B cell (primary cell): Measurements from ENCODE around the gene CGNL1. TPM values are rescaled to one million over a fixed set of nuclear protein-coding genes. Genes with fewer than 3 reads are reported as not detected.

ENCODE experiments used
- ATAC-seq: fragments of 200-7000 bp; cut with Tn5 transposase; one replicate; pipeline ENCODE4 v1.10.0; 2021; ENCODE audit warnings: low read depth, mild to moderate bottlenecking, moderate number of reproducible peaks, moderate library complexity
- CTCF ChIA-PET: fragments of 350-600 bp; sonication (Branson Sonifier 250); formaldehyde crosslinking; loops from one replicate; lab custom pipeline; 2021; ENCODE audit warnings: antibody characterized with exemption, inconsistent platforms; lab: Charles Lee
- POLR2A ChIA-PET: fragments of 350-600 bp; sonication (Branson Sonifier 250); formaldehyde crosslinking; loops from one replicate; lab custom pipeline; 2021; ENCODE audit warnings: antibody characterized with exemption; lab: Charles Lee
- DNase-seq: peaks from one replicate; pipeline ENCODE4 v3.0.0; 2013
- H2AFZ ChIP-seq: 2 replicates; pipeline ENCODE4 v1.6.1; 2012; ENCODE audit warnings: mild to moderate bottlenecking, low read depth, low read length; ENCODE audit not compliant: insufficient read depth, poor library complexity, severe bottlenecking
- H3K27ac ChIP-seq, 2 donors: 1 replicate in 1 of 2; 2 replicates in 1 of 2; pipeline ENCODE4 v1.5.1; 2012 to 2013; ENCODE audit warnings: low read length in 2 of 2, mild to moderate bottlenecking in 2 of 2, moderate library complexity in 1 of 2
- H3K27me3 ChIP-seq, 4 experiments: fragments of 200-600 bp in 1 of 4; sonication (generic) in 1 of 4; replicated peaks in 1 of 4; 1 replicate in 2 of 4; 2 replicates in 2 of 4; pipeline versions ENCODE4 v1.6.1 to v1.7.0; 2013 to 2016; ENCODE audit warnings: low read length in 3 of 4, mild to moderate bottlenecking in 2 of 4, mixed read lengths in 1 of 4, moderate library complexity in 1 of 4; ENCODE audit not compliant: insufficient read depth in 4 of 4, control insufficient read depth in 3 of 4; ENCODE audit errors: control extremely low read depth in 1 of 4
- H3K36me3 ChIP-seq, 2 experiments: replicated peaks in 1 of 2; 1 replicate in 1 of 2; 2 replicates in 1 of 2; pipeline versions ENCODE4 v1.6.1 to v1.7.1; 2013; ENCODE audit warnings: low read length in 1 of 2; ENCODE audit not compliant: insufficient read depth in 2 of 2, control insufficient read depth in 1 of 2; ENCODE audit errors: control extremely low read depth in 1 of 2, extremely low read depth in 1 of 2
- H3K4me1 ChIP-seq, 2 donors: fragments of 200-600 bp in 1 of 2; sonication (generic) in 1 of 2; 1 replicate in 1 of 2; 2 replicates in 1 of 2; pipeline versions ENCODE4 v1.5.1 to v1.6.1; 2013 to 2017; ENCODE audit warnings: low read length in 2 of 2; ENCODE audit not compliant: control insufficient read depth in 2 of 2, insufficient read depth in 2 of 2
- H3K4me2 ChIP-seq: replicated peaks from 2 replicates; pipeline ENCODE3; 2012; ENCODE audit warnings: mild to moderate bottlenecking, low read depth, low read length; ENCODE audit not compliant: poor library complexity, severe bottlenecking
- H3K4me3 ChIP-seq, 5 experiments: fragments of 200-600 bp in 1 of 5; sonication (generic) in 1 of 5; 1 replicate in 3 of 5; 2 replicates in 2 of 5; pipeline versions ENCODE4 v1.5.1 to v1.7.0; 2011 to 2016; ENCODE audit warnings: low read length in 4 of 5, mild to moderate bottlenecking in 4 of 5, low read depth in 2 of 5, control low read depth in 1 of 5, moderate library complexity in 1 of 5; ENCODE audit not compliant: insufficient read depth in 1 of 5; ENCODE audit errors: control extremely low read depth in 1 of 5, extremely low read depth in 1 of 5
- H3K79me2 ChIP-seq: fragments of 200-600 bp; sonication (generic); one replicate; pipeline ENCODE4 v1.6.0; 2016; ENCODE audit warnings: low read length; ENCODE audit not compliant: control insufficient read depth, insufficient read depth
- H3K9ac ChIP-seq: fragments of 200-600 bp; sonication (generic); 2 replicates; pipeline ENCODE4 v1.6.1; 2017; ENCODE audit warnings: mild to moderate bottlenecking, low read length, moderate library complexity
- H3K9me3 ChIP-seq, 3 donors: one replicate each; pipeline versions ENCODE4 v1.6.1 to v1.7.1; 2013; ENCODE audit warnings: low read length in 2 of 3; ENCODE audit not compliant: control insufficient read depth in 2 of 3, insufficient read depth in 1 of 3; ENCODE audit errors: control extremely low read depth in 1 of 3
- H4K20me1 ChIP-seq: 2 replicates; pipeline ENCODE4 v1.6.0; 2012; ENCODE audit warnings: mild to moderate bottlenecking, low read length; ENCODE audit not compliant: insufficient read depth, control insufficient read depth, poor library complexity, severe bottlenecking
- H3K27ac Mint-ChIP-seq: one replicate; pipeline ENCODE4 v1.8.0; 2021; ENCODE audit warnings: mixed read lengths
- H3K27me3 Mint-ChIP-seq: one replicate; pipeline ENCODE4 v1.8.0; 2021; ENCODE audit warnings: mixed read lengths
- H3K4me1 Mint-ChIP-seq: one replicate; pipeline ENCODE4 v1.8.0; 2021; ENCODE audit warnings: mixed read lengths
- H3K4me3 Mint-ChIP-seq: one replicate; pipeline ENCODE4 v1.8.0; 2021; ENCODE audit warnings: mixed read lengths
- H3K9me3 Mint-ChIP-seq: one replicate; pipeline ENCODE4 v1.8.0; 2022; ENCODE audit warnings: mixed read lengths; ENCODE audit not compliant: insufficient read depth
- CTCF ChIP-seq: fragments of 200-600 bp; IDR thresholded peaks from one replicate; pipeline ENCODE4 v1.8.0; 2022; ENCODE audit warnings: antibody characterized with exemption, mild to moderate bottlenecking
- EZH2 ChIP-seq: IDR thresholded peaks from 2 replicates; pipeline ENCODE4 v1.6.1; 2012; ENCODE audit warnings: borderline replicate concordance, low read depth, mild to moderate bottlenecking, moderate library complexity, low read length; ENCODE audit not compliant: insufficient read depth, poor library complexity, severe bottlenecking
- WGBS: methylation state at CpG from one replicate; pipeline ENCODE4 v1.1.5; 2013; ENCODE audit warnings: missing lambda C conversion rate; ENCODE audit not compliant: insufficient coverage; 5-methylcytosine and 5-hydroxymethylcytosine counted together
- intact Hi-C: fragments of 100-400 bp; cut with micrococcal nuclease; formaldehyde crosslinking; loops from one replicate; pipeline ENCODE4 v1.10.0; 2022
- polyA plus RNA-seq: library from polyadenylated mRNA; depleted of rRNA; stranded (reverse); fragments of >200 nt; gene quantifications from 2 replicates; pipeline ENCODE4 v1.2.3, GENCODE V29; 2012
- total RNA-seq, 2 donors: library from RNA; stranded (reverse); fragments of 120-200 nt in 1 of 2; gene quantifications; 1 replicate in 1 of 2; 2 replicates in 1 of 2; pipeline versions ENCODE4 v1.2.3 to v1.2.4, GENCODE V29; 2013 to 2022

Gene CGNL1
- total and polyA plus RNA-seq, 2 donors (not counting 1 experiment from before 2014, with no cell fraction given) = 0.03 to 0.12 TPM

GRCh38 chr15:57494581-57494980 is 118.3 kb downstream of the CGNL1 start:
- Histone ChIP-seq H2AFZ (no peak overlapping the region), H4K20me1 (no peaks in the 10 kb centered on the region), H3K9ac (no peak overlapping the region), H3K9me3 (peaks cover 0 to 3% (median 0%) of the 10 kb centered on the region in 3 donors), H3K4me1 (peaks cover 11 to 14% of the 10 kb centered on the region in 2 donors), H3K4me3 (no peak overlapping the region), H3K27ac (no peak overlapping the region), H3K36me3 (no peaks in the 10 kb centered on the region), H3K4me2 (no peak overlapping the region), H3K79me2 (no peaks in the 10 kb centered on the region), H3K27me3 (no peaks in the 10 kb centered on the region)
- WGBS = 96% methylated on average over 4 of the region's 4 CpGs
- ATAC-seq (no peak), DNase-seq (no peak)
- intact Hi-C loops = no loop called here
- peaks cover 23% of the 10 kb centered on the region for H3K4me1 Mint-ChIP-seq
- no peak for TF ChIP-seq EZH2
- TF ChIP-seq CTCF = no peak
- ChIA-PET POLR2A (no interaction called here), CTCF (interaction anchor here (1.6 kb wide), 1 partner anchor 66 kb away, joined by 3 read pairs; no protein-coding TSS in a partner anchor)
- H3K27ac Mint-ChIP-seq = no peak overlapping the region
- no peak overlapping the region for H3K4me3 Mint-ChIP-seq
- no peaks in the 10 kb centered on the region for H3K9me3 Mint-ChIP-seq
- H3K27me3 Mint-ChIP-seq = peaks cover 6% of the 10 kb centered on the region

DNA sequence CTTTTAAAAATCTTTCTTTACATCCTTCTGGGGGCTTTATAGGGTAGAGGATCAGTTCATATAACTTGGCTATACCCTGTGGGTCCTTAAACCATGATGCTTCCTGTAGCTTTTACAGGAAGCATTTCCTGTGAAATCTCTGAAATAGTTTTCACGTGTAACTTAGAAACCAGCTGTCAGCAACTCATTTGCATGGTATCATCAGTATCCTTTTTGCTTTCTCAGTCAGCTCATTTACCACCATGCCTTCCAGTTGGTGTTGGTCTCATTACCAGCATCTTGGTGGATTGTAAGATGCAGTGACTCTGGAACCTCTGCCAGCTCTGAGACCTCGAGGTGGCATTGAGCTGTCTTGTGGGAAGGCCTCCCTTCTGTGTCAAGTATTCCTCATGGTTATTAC is 118.7 kb downstream of the CGNL1 start:
- no peak for TF ChIP-seq EZH2
- no peak for TF ChIP-seq CTCF
- 0% methylated on average over 1 of the region's 2 CpGs for WGBS
- H3K27me3 Mint-ChIP-seq = peaks cover 3% of the 10 kb centered on the region
- H3K27ac Mint-ChIP-seq = no peak overlapping the region
- CTCF ChIA-PET = interaction anchor here (1.6 kb wide), 1 partner anchor 65 kb away, joined by 3 read pairs; no protein-coding TSS in a partner anchor
- peaks cover 23% of the 10 kb centered on the region for H3K4me1 Mint-ChIP-seq
- ATAC-seq = no peak
- H3K9me3 Mint-ChIP-seq = no peaks in the 10 kb centered on the region
- no peaks in the 10 kb centered on the region for H3K36me3 ChIP-seq
- no peak overlapping the region for H3K4me3 Mint-ChIP-seq
- H3K4me3 ChIP-seq = no peak overlapping the region
- H3K79me2 ChIP-seq = no peaks in the 10 kb centered on the region
- no peak overlapping the region for H3K9ac ChIP-seq
- H3K27me3 ChIP-seq = no peaks in the 10 kb centered on the region
- intact Hi-C loops = no loop called here
- H4K20me1 ChIP-seq = no peaks in the 10 kb centered on the region
- peaks cover 11 to 14% of the 10 kb centered on the region in 2 donors for H3K4me1 ChIP-seq
- no peak overlapping the region for H2AFZ ChIP-seq
- H3K9me3 ChIP-seq = peaks cover 0 to 3% (median 0%) of the 10 kb centered on the region in 3 donors
- no peak overlapping the region for H3K27ac ChIP-seq
- POLR2A ChIA-PET = no interaction called here
- no peak for DNase-seq
- peak overlapping the region; percentile 24 for H3K4me2 ChIP-seq
